Trophoblast cell (in vitro differentiated cells and primary cell): ENCODE data around the gene IYD.

Experiments used
- DNase-seq, 2 donors: peaks; one replicate each; pipeline ENCODE4 v3.0.0-alpha.2; 2016
- H2AFZ ChIP-seq: 2 replicates; pipeline ENCODE4 v1.6.1; 2013; ENCODE audit warnings: low read length, moderate library complexity, mild to moderate bottlenecking; ENCODE audit not compliant: insufficient read depth, poor library complexity
- H2AK5ac ChIP-seq: 2 replicates; pipeline ENCODE4 v1.6.1; 2013; ENCODE audit warnings: mild to moderate bottlenecking, low read length
- H2BK120ac ChIP-seq: 2 replicates; pipeline ENCODE4 v1.6.1; 2013; ENCODE audit warnings: low read length, mild to moderate bottlenecking, moderate library complexity; ENCODE audit not compliant: insufficient read depth, poor library complexity
- H2BK12ac ChIP-seq: 2 replicates; pipeline ENCODE4 v1.6.1; 2013; ENCODE audit warnings: mild to moderate bottlenecking, low read length, moderate library complexity
- H2BK5ac ChIP-seq: 2 replicates; pipeline ENCODE4 v1.6.1; 2013; ENCODE audit warnings: low read length, low read depth, moderate library complexity, mild to moderate bottlenecking; ENCODE audit not compliant: poor library complexity
- H3K14ac ChIP-seq: 2 replicates; pipeline ENCODE4 v1.6.1; 2013; ENCODE audit warnings: mild to moderate bottlenecking, low read length
- H3K18ac ChIP-seq: 2 replicates; pipeline ENCODE4 v1.6.1; 2013; ENCODE audit warnings: mild to moderate bottlenecking, low read length
- H3K23ac ChIP-seq: 2 replicates; pipeline ENCODE4 v1.6.1; 2013; ENCODE audit warnings: low read length
- H3K27ac ChIP-seq: 2 replicates; pipeline ENCODE4 v1.5.1; 2013; ENCODE audit warnings: low read depth, mild to moderate bottlenecking, inconsistent platforms, low read length, moderate library complexity
- H3K27me3 ChIP-seq: 2 replicates; pipeline ENCODE4 v1.6.1; 2013; ENCODE audit warnings: inconsistent platforms, mild to moderate bottlenecking, low read length, moderate library complexity; ENCODE audit not compliant: insufficient read depth
- H3K36me3 ChIP-seq, 2 experiments: 1 replicate in 1 of 2; 2 replicates in 1 of 2; pipeline ENCODE4 v1.6.1; 2013; ENCODE audit warnings: low read length in 2 of 2, mild to moderate bottlenecking in 2 of 2, moderate library complexity in 1 of 2; ENCODE audit not compliant: insufficient read depth in 2 of 2, control insufficient read depth in 1 of 2
- H3K4ac ChIP-seq: 2 replicates; pipeline ENCODE4 v1.6.1; 2013; ENCODE audit warnings: low read depth, mild to moderate bottlenecking, low read length, moderate library complexity
- H3K4me1 ChIP-seq, 2 experiments: 1 replicate in 1 of 2; 2 replicates in 1 of 2; pipeline ENCODE4 v1.6.1; 2013; ENCODE audit warnings: low read length in 2 of 2, mild to moderate bottlenecking in 2 of 2, moderate library complexity in 1 of 2; ENCODE audit not compliant: insufficient read depth in 2 of 2, control insufficient read depth in 1 of 2
- H3K4me2 ChIP-seq: 2 replicates; pipeline ENCODE4 v1.6.1; 2013; ENCODE audit warnings: inconsistent platforms, mild to moderate bottlenecking, low read length, moderate library complexity
- H3K4me3 ChIP-seq: 2 replicates; pipeline ENCODE4 v1.5.1; 2013; ENCODE audit warnings: mild to moderate bottlenecking, low read depth, low read length, inconsistent platforms
- H3K79me1 ChIP-seq: one replicate; pipeline ENCODE4 v1.6.1; 2013; ENCODE audit warnings: low read length
- H3K79me2 ChIP-seq: 2 replicates; pipeline ENCODE4 v1.6.1; 2013; ENCODE audit warnings: low read length, mild to moderate bottlenecking; ENCODE audit not compliant: control insufficient read depth, insufficient read depth, poor library complexity
- H3K9ac ChIP-seq: 2 replicates; pipeline ENCODE4 v1.6.1; 2013; ENCODE audit warnings: mild to moderate bottlenecking, low read length
- H3K9me3 ChIP-seq: 2 replicates; pipeline ENCODE4 v1.6.1; 2013; ENCODE audit warnings: low read depth, mild to moderate bottlenecking, control low read depth, inconsistent platforms, low read length; ENCODE audit not compliant: insufficient read depth
- H4K12ac ChIP-seq: 2 replicates; pipeline ENCODE4 v1.6.1; 2013; ENCODE audit warnings: low read depth, mild to moderate bottlenecking, low read length, moderate library complexity
- H4K8ac ChIP-seq: 2 replicates; pipeline ENCODE4 v1.6.1; 2013; ENCODE audit warnings: low read depth, mild to moderate bottlenecking, low read length, moderate library complexity
- H4K91ac ChIP-seq: one replicate; pipeline ENCODE4 v1.6.1; 2013; ENCODE audit warnings: low read depth, mild to moderate bottlenecking, low read length, moderate library complexity
- WGBS: extraction: QIAGEN DNeasy Blood & Tissue Kit; methylation state at CpG from one replicate; pipeline ENCODE4 v1.1.7; 2013; ENCODE audit warnings: missing lambda C conversion rate; ENCODE audit not compliant: insufficient read length, insufficient coverage; ENCODE audit errors: extremely low coverage; 5-methylcytosine and 5-hydroxymethylcytosine counted together

The IYD gene

DNA sequence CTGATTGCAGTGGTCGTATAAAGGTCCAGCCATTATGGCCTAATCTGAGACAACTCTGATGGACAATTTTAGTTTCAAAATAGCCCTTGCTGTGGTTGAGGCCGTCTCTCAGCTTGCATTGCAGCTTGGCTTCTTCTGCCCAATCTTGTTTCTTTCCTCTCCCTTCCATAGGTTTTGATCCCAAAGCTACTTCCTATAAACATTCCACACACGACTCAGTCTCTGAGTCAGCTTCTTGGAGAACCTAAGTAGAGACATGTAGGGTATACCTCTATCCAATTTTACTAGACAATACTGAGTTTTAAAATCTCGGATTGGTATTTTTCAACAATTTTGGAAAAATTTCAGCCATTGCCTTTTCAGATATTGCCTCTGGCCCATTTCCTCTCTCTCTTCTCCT, 13.4 kb downstream of the IYD start:
- no peaks in the 10 kb centered on the region for H3K79me1 ChIP-seq
- no peak overlapping the region for H3K4ac ChIP-seq
- DNase-seq: no peak
- no peak overlapping the region for H3K4me2 ChIP-seq
- no peak overlapping the region for H4K8ac ChIP-seq
- no peak overlapping the region for H4K12ac ChIP-seq
- H3K18ac ChIP-seq: no peak overlapping the region
- H2BK5ac ChIP-seq: no peak overlapping the region
- no CpG with 5 or more reads among the region's 4 CpGs for WGBS
- no peak overlapping the region for H4K91ac ChIP-seq
- H3K23ac ChIP-seq: peak overlapping the region; percentile 96
- peak overlapping the region; percentile 56 for H3K9ac ChIP-seq
- H2AK5ac ChIP-seq: no peak overlapping the region
- H2BK12ac ChIP-seq: no peak overlapping the region
- no peaks in the 10 kb centered on the region for H3K36me3 ChIP-seq
- H3K79me2 ChIP-seq: no peaks in the 10 kb centered on the region
- H2AFZ ChIP-seq: no peak overlapping the region
- H3K9me3 ChIP-seq: no peaks in the 10 kb centered on the region
- H3K27me3 ChIP-seq: peaks cover 2% of the 10 kb centered on the region
- H3K4me3 ChIP-seq: no peak overlapping the region
- no peak overlapping the region for H3K14ac ChIP-seq
- no peaks in the 10 kb centered on the region for H3K4me1 ChIP-seq
- H3K27ac ChIP-seq: no peak overlapping the region
- no peak overlapping the region for H2BK120ac ChIP-seq

DNA sequence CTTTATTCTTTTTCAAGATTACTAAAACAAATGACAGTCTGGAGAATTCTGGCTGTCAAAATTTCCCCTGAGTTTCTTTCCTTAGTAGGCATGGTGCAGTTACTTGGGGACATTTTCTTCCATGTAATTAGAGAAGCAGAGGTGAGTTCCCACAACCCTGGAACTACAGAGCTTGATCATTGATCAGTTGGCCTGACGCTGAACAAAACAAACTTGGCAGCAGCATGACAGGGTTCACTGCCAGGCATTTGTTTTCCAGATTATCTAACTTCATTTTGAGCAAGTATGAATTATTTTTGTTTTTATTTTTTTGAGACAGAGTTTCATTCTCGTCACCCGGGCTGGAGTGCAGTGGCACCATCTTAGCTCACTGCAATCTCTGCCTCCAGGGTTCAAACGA, 22.6 kb downstream of the IYD start:
- Histone ChIP-seq H3K4ac (no peak overlapping the region), H3K9ac (no peak overlapping the region), H2BK5ac (no peak overlapping the region), H4K8ac (no peak overlapping the region), H3K23ac (no peak overlapping the region), H2AK5ac (no peak overlapping the region), H3K79me1 (no peaks in the 10 kb centered on the region), H3K4me3 (no peak overlapping the region), H2BK12ac (no peak overlapping the region), H2BK120ac (no peak overlapping the region), H3K79me2 (no peaks in the 10 kb centered on the region), H3K36me3 (no peaks in the 10 kb centered on the region), H3K27me3 (no peaks in the 10 kb centered on the region), H4K12ac (no peak overlapping the region), H3K4me2 (no peak overlapping the region), H2AFZ (no peak overlapping the region), H3K27ac (no peak overlapping the region), H3K14ac (no peak overlapping the region), H3K9me3 (no peaks in the 10 kb centered on the region), H3K4me1 (no peaks in the 10 kb centered on the region), H4K91ac (no peak overlapping the region), H3K18ac (no peak overlapping the region)
- WGBS: no CpG with 5 or more reads among the region's 4 CpGs
- DNase-seq: no peak

DNA sequence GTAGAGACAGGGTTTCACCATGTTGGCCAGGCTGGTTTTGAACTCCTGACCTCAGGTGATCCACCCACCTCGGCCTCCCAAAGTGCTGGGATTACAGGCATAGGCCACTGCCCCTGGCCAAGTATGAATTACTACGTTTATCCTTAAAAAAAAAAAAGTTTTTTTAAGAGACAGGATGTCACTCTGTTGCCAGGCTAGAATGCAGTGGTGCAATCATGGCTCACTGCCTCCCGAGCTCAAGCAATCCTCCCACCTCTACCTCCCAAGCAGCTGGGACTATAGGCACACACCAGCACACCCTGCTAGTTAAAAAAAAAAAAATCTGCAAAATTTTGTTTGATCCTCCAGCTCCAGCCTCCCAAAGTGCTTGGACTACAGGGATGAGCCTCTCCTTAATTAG, 23.1 kb downstream of the IYD start:
- no CpG with 5 or more reads among the region's 3 CpGs for WGBS
- Histone ChIP-seq H2AK5ac (no peak overlapping the region), H2BK5ac (no peak overlapping the region), H2BK12ac (no peak overlapping the region), H3K23ac (no peak overlapping the region), H3K27me3 (no peaks in the 10 kb centered on the region), H2BK120ac (no peak overlapping the region), H3K79me2 (no peaks in the 10 kb centered on the region), H3K4me1 (no peaks in the 10 kb centered on the region), H4K12ac (no peak overlapping the region), H4K8ac (no peak overlapping the region), H3K27ac (no peak overlapping the region), H3K9me3 (no peaks in the 10 kb centered on the region), H3K9ac (no peak overlapping the region), H3K4me2 (no peak overlapping the region), H3K18ac (no peak overlapping the region), H3K79me1 (no peaks in the 10 kb centered on the region), H3K14ac (no peak overlapping the region), H2AFZ (no peak overlapping the region), H4K91ac (no peak overlapping the region), H3K36me3 (no peaks in the 10 kb centered on the region), H3K4ac (no peak overlapping the region), H3K4me3 (no peak overlapping the region)
- DNase-seq: no peak

DNA sequence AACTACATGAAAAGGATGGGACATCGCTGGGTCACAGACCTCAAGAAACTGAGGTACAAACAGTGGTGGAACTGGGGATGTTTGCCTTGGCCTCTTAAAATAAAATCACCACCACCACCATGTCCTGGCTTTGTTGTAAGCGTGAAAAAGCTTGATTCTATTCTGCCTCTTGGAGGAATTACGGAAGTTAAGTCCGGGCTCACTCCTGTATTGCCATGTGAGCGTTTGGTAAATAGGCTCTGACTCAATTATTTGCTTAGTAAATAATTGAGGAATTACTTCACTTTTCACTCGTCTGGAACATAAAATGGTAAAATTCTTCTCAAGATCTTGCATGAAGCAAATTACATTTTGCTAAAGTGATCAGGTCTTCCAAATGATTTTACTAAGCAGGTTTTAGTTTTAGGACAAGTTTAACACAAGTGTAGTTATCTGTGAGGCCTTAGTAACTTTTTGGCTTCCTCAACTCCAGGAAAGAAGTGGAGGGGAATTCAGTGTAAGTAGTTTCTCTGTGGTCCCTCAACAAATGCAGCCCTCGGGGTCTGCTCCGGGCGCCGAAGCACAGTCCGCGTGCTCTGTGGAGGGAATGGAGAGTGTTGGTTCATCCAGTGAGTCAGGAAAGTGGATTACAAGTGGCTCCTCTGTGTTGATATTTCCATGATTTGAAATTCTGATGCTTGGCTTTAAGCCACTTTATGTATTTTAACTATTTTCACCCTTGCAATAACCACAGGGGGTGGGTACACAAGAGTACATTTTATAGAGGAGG, 23.8 kb downstream of the IYD start:
- H3K9ac ChIP-seq: no peak overlapping the region
- H2AFZ ChIP-seq: no peak overlapping the region
- no peaks in the 10 kb centered on the region for H3K79me2 ChIP-seq
- H3K36me3 ChIP-seq: no peaks in the 10 kb centered on the region
- no peak overlapping the region for H2BK5ac ChIP-seq
- no CpG with 5 or more reads among the region's 12 CpGs for WGBS
- no peak overlapping the region for H2BK120ac ChIP-seq
- H3K18ac ChIP-seq: no peak overlapping the region
- no peak overlapping the region for H4K12ac ChIP-seq
- no peak overlapping the region for H3K14ac ChIP-seq
- H3K4me1 ChIP-seq: no peaks in the 10 kb centered on the region
- H2AK5ac ChIP-seq: no peak overlapping the region
- H2BK12ac ChIP-seq: no peak overlapping the region
- H3K27ac ChIP-seq: no peak overlapping the region
- no peak overlapping the region for H4K8ac ChIP-seq
- H3K4ac ChIP-seq: no peak overlapping the region
- H3K27me3 ChIP-seq: no peaks in the 10 kb centered on the region
- H3K23ac ChIP-seq: no peak overlapping the region
- H3K79me1 ChIP-seq: no peaks in the 10 kb centered on the region
- H3K4me3 ChIP-seq: no peak overlapping the region
- H4K91ac ChIP-seq: no peak overlapping the region
- H3K4me2 ChIP-seq: no peak overlapping the region
- H3K9me3 ChIP-seq: no peaks in the 10 kb centered on the region
- no peak for DNase-seq
